Hypothalamus (tissue), 51 donors: ENCODE results near the gene CALHM3.

Source experiments
- DNase-seq, 51 donors: peaks; one replicate each; lab custom pipeline; 2025; lab: John Stamatoyannopoulos, UW

The CALHM3 gene

DNA sequence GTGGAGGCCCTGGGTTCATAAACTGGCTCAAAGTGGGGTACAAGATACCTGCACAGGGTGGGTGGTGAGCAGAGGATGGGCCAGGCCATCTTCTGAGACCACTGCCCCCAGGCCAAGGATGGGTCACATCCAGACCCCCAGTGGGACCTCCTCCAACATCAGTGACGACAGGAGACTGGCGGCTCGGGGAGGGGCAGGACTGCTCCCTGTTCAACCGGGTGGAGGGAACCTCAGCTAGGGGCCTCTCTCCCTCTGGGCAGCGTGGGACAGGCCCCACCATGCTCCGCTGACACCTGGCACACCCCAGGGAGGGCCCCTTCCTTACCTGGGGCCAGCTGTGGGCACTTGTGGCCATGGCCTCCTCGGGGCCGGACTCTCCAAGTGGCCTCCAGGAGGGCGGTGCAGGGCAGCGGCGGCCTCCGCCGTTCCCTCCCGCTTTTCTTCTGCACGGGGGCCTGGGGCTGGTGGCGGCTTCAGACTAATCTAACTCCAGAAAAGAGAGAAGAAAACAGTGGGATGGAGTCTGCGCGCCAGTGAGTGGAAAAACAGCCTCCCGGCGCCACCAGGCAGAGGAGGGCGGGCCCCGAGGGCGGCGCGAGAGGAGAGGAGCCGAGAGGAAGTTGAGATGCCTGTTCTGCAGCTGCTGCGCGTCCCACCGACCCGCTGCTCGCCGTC lies 27.1 kb downstream of the CALHM3 start, which contains the start of gene CALHM2:
Gene CALHM2, minus strand, starts transcription at position 540 of the 675 bp plus-strand sequence. CDS start 2,429 bp downstream, outside the sequence.
- DNase-seq: peak in 25 of 51 donors; percentile 12 to 55 (median 31)

- DNase-seq: peak in 7 of 51 donors; percentile 12 to 30 (median 18)
Observed at GRCh38 chr10:103451091-103451813, 27.8 kb downstream of the CALHM3 start.

DNA sequence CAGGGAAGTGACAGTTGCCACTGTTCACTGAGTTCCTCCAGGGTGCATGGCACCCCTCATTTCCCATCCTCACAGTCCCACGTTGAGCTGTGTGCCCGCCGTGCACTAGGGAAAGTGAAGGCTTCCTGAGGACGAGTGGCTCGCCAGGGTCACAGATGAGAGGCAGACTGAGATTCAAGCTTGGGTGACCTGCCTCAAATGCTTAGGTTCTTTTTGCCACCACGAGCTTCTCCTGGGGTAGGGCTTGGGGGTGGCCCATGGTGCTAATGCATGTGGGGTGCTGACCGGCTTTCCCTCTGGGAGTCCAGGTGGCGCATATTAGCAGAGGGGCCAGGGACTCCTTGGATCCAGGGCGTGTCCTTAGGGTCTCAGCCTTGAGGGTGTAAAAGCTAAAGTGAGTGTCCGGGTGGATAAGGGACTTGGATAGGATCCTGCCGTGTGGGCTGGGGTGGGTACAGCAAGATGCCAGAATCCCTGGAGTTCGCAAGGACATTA lies 28.8 kb downstream of the CALHM3 start:
- DNase-seq: no peak

GRCh38 chr10:103449208-103450144 lies 29.6 kb downstream of the CALHM3 start:
- DNase-seq: no peak

GRCh38 chr10:103448746-103449145 lies 30.3 kb downstream of the CALHM3 start:
- DNase-seq: no peak

DNA sequence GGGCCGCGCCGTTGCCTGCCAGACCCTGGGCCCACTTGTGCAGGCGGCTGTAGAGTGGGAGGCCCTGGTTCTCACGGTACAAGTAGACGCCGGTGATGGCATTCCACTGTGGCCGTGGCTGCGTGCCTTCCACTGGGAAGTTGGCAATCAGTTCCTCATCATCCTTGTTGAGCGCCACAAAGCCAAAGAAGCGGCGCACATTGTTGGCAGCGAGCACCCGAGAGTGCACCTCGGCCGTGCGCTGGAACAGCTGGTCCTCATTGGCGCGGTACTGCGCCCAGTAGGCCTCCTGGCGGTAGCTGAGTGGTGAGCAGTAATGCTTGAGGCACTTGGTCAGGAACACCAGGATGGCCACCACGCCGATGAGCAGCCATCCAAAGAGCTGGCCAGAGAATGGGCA lies 31.9 kb downstream of the CALHM3 start:
- no peak for DNase-seq

DNA sequence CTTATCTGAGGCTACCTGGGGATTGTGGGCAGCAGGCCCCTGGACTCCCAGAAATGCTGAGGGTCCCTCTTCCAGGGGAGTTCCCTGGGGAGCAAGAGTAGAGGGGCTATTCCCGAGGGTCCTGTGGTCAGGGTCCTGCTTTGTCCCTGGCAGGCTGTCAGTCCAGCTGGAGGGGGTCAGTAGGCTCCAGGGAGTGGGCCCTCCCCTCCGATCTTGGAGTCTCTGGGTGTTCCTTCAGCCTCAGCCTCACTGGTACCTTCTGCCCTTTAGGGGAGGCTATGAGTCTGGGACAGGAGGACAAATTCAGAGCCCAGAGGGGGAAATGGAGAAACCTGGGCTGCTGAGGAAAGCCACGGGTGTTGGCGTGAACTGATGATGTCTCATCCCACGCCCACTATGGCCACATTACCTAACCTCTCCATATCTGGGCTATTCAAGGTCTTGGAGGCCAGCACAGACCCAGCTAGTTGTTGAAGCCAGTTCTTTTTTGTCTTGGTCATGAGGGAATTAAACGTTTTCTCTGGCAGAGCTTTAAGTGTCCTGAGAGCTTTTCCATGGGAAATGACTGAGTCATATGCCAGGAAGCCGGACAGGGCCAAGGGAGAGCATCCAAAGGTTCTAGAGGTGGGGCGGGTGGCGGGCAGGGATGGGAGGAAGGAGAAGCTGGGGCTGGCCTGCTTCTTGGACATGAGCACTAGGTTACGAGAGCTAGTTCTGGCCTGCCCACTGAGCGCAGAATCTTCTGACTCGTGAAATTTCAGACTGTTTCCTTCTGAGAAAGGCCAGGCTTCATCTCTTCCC lies 33.1 kb downstream of the CALHM3 start:
- peak in 8 of 51 donors; percentile 6 to 50 (median 22) for DNase-seq

DNA sequence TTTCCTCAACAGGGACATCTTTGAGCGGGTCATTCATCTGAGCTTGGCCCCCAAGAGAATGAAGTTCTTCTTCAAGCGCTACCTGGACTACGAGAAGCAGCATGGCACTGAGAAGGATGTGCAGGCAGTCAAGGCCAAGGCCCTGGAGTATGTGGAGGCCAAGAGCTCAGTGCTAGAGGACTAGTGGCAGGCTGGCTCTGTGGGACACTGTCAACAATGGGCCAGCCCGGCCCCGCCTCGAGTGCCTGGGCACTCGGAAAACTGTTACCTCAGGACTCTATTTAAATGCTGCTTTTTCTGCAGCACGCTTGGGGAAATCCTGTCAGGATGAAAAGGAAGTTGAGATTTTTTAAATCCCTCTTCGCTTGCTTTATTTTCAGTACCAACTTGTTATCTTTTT lies 33.7 kb downstream of the CALHM3 start:
- DNase-seq: no peak

DNA sequence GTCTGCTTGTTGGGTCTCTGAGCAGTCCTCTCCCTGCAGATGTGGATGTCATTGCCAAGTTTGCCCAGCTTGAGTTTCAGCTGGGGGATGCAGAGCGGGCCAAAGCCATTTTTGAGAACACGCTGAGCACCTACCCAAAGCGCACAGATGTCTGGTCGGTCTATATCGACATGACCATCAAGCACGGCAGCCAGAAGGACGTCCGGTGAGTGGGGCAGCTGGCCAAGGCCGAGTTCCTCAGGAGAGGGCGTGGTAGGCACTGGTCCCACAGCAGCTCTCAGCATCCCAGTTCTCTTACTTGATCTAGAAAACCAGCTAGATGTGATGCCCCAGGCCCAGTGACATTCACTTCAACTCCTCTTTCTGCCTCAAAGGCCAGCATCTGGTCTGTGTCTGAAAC lies 34.6 kb downstream of the CALHM3 start:
- DNase-seq: no peak

DNA sequence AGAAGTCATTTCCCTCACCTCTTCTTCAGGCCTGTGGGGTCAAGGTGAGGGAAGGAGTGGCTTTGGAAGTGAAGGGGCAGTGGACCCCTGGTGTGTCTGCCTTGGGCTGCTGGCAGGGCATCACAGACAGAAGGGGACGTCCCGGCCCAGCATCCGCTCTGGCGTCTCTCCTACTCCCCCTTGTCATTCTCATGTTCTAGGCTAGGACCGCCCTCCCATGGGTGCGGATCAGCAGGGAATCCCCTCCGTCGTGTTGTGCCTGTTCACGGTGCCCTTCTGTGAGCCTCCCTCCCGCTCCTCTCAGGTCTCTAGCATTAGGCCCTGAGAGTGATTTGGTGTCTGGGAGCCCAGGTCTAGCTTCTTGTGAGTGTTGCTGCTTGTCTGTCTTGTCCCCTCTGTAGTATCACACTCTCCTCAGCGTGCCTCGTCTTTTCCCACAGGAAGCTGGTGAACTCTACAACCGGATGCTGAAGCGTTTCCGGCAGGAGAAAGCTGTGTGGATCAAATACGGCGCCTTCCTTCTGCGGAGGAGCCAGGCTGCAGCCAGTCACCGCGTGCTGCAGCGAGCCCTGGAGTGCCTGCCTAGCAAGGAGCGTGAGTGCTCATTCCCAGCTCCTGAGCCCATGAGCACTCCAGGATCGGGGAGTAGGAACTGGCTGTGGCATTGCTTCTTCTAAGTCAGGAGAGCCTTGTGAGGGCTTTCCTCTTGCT lies 35.4 kb downstream of the CALHM3 start:
- DNase-seq: no peak

- peak in 3 of 51 donors; percentile 2 to 22 (median 11) for DNase-seq
Observed at GRCh38 chr10:103442031-103442461, 37.0 kb downstream of the CALHM3 start.

DNA sequence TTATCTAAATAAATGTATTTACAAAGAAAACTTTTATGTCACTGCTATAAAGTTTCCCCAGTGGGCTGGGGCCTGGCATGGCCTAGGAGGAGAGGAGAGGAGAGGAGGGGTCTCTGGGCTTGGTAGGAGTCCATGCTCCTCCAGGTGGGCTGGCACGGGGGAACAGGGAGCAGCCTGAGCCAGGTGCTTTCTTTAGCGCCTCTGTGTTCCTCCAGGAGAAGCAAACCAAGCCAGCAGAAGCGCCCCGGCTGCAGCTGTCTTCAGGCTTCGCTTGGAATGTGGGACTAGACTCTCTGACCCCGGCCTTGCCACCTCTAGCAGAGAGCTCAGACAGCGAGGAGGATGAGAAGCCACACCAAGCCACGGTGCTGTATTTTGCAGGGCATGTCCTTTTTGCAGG lies 37.4 kb downstream of the CALHM3 start:
- no peak for DNase-seq

DNA sequence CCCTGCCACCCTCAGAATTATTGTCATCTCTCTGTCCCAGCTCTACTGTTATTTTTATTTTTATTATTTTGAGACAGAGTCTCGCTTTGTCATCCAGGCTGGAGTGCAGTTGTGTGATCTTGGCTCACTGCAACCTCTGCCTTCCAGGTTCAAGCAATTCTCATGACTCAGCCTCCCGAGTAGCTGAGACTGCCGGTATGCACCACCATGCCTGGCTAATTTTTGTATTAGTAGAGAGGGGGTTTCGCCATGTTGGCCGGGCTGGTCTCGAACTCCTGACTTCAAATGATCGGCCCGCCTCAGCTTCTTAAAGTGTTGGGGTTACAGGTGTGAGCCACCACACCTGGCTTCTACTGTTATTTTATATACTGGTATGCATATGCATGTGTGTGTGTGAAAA lies 37.8 kb downstream of the CALHM3 start:
- DNase-seq: no peak

GRCh38 chr10:103440416-103440815 lies 38.6 kb downstream of the CALHM3 start:
- DNase-seq: no peak

DNA sequence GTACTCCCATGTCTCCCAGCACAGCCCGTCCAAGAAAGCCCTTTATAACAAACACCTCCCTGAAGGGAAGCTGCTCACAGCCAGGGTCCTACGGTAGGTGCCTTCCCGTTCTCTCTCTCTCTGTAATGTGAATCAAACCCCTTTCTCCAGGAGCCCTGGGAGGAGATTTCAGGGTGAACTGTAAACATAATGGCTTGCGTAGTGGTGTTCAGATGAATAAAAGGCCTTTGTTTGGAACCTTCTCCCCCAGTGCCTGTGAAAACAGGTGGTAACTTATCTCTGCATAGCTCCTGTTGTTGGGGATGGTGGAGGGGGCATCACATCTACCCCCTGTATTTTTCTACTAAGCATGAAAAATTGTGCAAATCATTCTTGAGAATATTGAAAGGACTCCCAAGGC lies 39.3 kb downstream of the CALHM3 start:
- no peak for DNase-seq

GRCh38 chr10:103433858-103434257 lies 45.2 kb downstream of the CALHM3 start:
- DNase-seq: no peak

GRCh38 chr10:103431902-103432301 lies 47.1 kb downstream of the CALHM3 start:
- DNase-seq: no peak

- no peak for DNase-seq
Observed at GRCh38 chr10:103429647-103430046, 49.4 kb downstream of the CALHM3 start.

DNA sequence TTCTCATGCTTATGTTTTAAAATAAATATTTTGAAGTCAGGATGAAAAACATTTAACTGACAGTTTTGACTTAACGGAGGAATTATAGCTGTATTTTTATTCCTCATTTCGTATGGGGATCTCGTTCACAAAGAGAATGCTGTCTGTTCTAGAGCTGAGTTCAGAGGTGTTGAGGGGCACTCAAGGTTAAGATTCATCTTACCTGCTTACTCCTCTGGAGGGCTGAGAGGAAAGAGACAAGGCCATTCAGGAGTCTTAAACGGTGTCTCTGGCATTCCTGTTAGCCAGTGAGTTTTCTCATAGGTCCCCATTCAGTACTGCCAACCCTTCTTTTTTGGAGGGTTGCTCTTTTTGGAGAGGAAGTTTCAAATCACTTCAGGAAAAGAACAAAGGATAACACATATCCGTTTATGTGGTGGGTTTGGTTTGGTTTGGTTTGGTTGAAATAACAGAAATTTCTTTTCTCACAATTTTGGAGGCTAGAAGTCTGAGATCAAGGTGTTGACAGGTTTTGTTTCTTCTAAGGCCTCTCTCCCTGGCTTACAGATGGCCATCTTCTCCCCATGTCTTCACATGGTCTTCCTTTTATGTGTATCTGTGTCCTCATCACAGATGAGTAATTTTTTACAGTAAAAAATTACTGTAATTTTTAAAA lies 49.9 kb downstream of the CALHM3 start:
- DNase-seq: no peak
